T-helper 2 cell treated with Interferon-gamma antibody and Interleukin-4, amounts not matched to agents 5 μg/mL and 100 μg/mL, for 36 hours (primary cell): ENCODE results near the gene CST11.

ENCODE experiments used
- DNase-seq: peaks from one replicate; pipeline ENCODE4 v3.0.0; 2021; ENCODE audit warnings: low spot score
- H3K27ac Mint-ChIP-seq: one replicate; pipeline ENCODE4 v1.8.0; 2021; ENCODE audit warnings: mild to moderate bottlenecking, mixed read lengths
- H3K27me3 Mint-ChIP-seq: one replicate; pipeline ENCODE4 v1.8.0; 2021; ENCODE audit warnings: low read depth, mixed read lengths
- H3K36me3 Mint-ChIP-seq: one replicate; pipeline ENCODE4 v1.8.0; 2021; ENCODE audit warnings: low read depth, mixed read lengths
- H3K4me1 Mint-ChIP-seq: one replicate; pipeline ENCODE4 v1.8.0; 2021; ENCODE audit warnings: low read depth, mixed read lengths
- H3K4me3 Mint-ChIP-seq: one replicate; pipeline ENCODE4 v1.8.0; 2022; ENCODE audit warnings: mild to moderate bottlenecking, moderate library complexity, mixed read lengths
- H3K9me3 Mint-ChIP-seq: one replicate; pipeline ENCODE4 v1.8.0; 2021; ENCODE audit warnings: mixed read lengths

Gene CST11, protein sequence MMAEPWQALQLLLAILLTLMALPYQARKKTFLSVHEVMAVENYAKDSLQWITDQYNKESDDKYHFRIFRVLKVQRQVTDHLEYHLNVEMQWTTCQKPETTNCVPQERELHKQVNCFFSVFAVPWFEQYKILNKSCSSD

DNA sequence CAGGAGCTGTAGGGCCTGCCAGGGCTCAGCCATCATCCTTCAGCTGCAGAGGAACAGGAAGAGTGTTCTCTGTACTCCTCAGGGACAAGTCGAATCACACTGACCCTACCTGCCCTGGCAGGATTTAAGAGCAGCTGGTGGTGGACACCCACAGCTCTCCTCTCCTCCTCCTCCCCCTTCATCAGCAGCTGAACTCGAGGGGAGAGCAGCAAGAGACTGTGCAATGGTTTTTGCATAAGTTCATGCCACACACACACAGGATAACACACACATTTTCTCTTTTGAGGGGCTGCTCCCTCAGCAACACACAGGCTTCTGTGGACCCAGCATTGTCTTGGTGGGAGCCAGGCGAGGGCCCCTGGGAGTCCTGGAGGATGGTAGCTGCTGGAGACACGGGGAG is at the start of gene CST11:
CST11 (minus strand) TSS at position 101 of the 400 bp plus-strand sequence; CDS start at position 36, 65 bp downstream.
- Mint-ChIP-seq H3K4me1 (peaks cover 19% of the 10 kb centered on the region), H3K27me3 (peaks cover 2% of the 10 kb centered on the region), H3K27ac (no peak within 1 kb of the TSS), H3K9me3 (no peaks in the 10 kb centered on the region), H3K4me3 (no peak within 1 kb of the TSS), H3K36me3 (no peaks in the 10 kb centered on the region)
- DNase-seq = no peak

DNA sequence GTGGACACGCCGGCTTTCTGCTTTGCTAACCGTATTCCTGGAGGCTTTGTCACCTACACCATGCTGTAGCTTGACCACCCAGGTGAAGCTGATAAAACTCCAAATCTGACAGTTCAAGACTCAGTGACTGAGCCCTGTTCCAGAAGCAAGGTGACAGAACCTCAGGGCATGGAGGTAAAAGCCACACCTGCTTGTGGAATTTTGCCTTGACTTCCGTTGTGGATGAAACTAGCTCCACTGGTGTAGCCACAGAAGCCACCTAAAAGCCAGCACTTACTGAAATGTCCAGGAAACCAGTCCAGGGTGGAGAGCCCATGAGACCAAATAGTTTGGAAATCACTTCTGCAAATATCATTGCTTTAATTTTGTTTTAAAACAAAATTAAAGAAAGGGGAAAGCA is 49.2 kb upstream of the CST11 start:
- H3K4me3 Mint-ChIP-seq = no peak overlapping the region

DNA sequence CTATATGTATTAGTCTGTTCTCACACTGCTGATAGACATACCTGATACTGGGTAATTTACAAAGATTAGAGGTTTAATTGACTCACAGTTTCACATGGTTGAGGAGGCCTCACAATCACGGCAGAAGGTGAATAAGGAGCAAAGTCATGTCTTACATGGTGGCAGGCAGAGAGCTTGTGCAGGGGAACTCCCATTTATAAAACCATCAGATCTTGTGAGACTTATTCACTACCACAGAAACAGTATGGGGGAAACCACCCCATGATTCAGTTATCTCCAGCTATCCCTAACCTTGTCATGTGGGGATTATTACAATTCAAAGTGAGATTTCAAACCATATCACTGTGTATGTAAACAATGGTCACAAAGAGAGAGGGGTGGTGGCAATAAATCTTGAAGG is 44.9 kb upstream of the CST11 start:
- peak; percentile 27 for DNase-seq
- H3K27me3 Mint-ChIP-seq = peaks cover 2% of the 10 kb centered on the region
- H3K9me3 Mint-ChIP-seq = peaks cover 10% of the 10 kb centered on the region
- no peak overlapping the region for H3K4me3 Mint-ChIP-seq
- no peaks in the 10 kb centered on the region for H3K4me1 Mint-ChIP-seq
- no peaks in the 10 kb centered on the region for H3K36me3 Mint-ChIP-seq
- no peak overlapping the region for H3K27ac Mint-ChIP-seq

More for the DNA sequence above, 49.2 kb upstream of the CST11 start:
- Mint-ChIP-seq H3K4me1 (no peaks in the 10 kb centered on the region), H3K27me3 (peaks cover 2% of the 10 kb centered on the region), H3K27ac (no peak overlapping the region), H3K36me3 (no peaks in the 10 kb centered on the region), H3K9me3 (no peaks in the 10 kb centered on the region)
- no peak for DNase-seq

DNA sequence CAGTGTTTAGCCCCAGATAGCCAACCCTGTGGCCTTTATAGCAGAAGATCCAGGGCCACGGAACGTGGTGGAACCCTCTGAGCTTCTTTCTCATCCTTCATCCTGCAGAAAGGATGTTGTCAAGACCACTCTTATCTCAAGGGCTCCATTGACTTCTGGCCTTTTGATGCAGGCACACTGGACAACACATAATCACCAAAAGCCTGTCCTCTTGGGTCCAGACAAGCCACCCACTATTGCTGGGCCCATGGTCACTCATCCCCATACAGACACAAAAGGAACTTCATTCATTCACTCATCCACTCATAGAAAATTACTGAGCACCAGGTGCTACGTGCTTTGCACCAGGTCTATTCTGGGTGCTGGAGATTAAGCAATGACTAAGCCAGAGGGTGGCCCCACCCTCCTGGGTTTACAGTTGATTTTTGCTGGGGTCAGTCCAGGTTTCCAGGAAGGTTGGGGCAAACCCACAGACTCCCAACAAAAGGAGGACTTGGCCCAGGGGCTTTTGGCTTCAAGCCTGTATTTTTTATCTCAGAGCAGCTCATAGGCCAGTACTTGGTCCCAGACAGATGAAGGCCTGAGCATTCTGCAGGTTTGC is 40.6 kb upstream of the CST11 start:
- Mint-ChIP-seq H3K27ac (no peak overlapping the region), H3K36me3 (no peaks in the 10 kb centered on the region), H3K9me3 (peaks cover 10% of the 10 kb centered on the region)

DNA sequence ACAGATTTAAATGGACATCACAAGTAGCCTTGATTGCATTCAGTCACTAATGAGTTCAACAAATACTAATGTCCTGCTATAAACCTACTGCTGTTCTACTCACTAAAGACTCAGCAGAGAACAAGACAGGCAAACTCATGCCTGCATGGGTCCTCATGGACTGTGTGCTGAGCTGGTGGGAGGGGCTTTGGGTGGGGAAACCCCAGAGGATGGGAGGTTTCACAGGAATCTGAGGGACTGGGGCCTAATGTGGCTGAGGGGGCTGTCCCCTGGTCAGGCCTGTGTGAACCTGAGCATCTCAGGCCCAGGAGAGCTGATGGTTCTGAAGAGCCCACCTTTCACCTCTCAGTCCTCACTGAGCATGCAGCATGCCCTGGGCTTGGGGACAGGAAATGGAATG is 39.6 kb upstream of the CST11 start:
- H3K4me3 Mint-ChIP-seq = no peak overlapping the region
- DNase-seq = no peak
- H3K9me3 Mint-ChIP-seq = peaks cover 10% of the 10 kb centered on the region
- no peak overlapping the region for H3K27ac Mint-ChIP-seq
- H3K36me3 Mint-ChIP-seq = no peaks in the 10 kb centered on the region
- H3K27me3 Mint-ChIP-seq = no peaks in the 10 kb centered on the region
- no peaks in the 10 kb centered on the region for H3K4me1 Mint-ChIP-seq

More for the DNA sequence above, 40.6 kb upstream of the CST11 start:
- DNase-seq = no peak
- Mint-ChIP-seq H3K4me3 (no peak overlapping the region), H3K27me3 (no peaks in the 10 kb centered on the region), H3K4me1 (no peaks in the 10 kb centered on the region)

DNA sequence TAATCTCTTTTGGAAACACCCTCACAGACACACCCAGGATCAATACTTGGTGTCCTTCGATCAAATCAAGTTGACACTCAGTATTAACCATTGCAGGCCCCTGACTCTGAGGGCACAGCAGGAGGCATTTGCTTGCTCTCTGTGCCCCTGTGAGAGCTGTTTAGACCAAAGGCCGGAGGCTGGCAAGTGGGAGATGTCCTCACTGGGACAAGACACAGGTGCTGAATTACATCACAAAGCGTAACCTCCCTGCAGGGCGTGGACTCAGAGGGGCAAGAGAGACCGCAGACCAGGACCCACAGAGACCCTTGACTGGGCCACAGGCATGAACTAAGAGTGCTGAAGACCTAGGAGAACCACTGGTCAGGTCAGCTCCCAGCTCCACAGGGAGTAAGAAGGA is 38.1 kb upstream of the CST11 start, which contains the start of gene CST8:
CST8 (plus strand) TSS at position 301 of the 400 bp plus-strand sequence. CDS start 551 bp downstream, outside the sequence.
- Mint-ChIP-seq H3K4me1 (no peaks in the 10 kb centered on the region), H3K27ac (no peak within 1 kb of the TSS), H3K27me3 (no peaks in the 10 kb centered on the region), H3K9me3 (peaks cover 4% of the 10 kb centered on the region), H3K4me3 (no peak within 1 kb of the TSS), H3K36me3 (no peaks in the 10 kb centered on the region)
- DNase-seq = no peak

DNA sequence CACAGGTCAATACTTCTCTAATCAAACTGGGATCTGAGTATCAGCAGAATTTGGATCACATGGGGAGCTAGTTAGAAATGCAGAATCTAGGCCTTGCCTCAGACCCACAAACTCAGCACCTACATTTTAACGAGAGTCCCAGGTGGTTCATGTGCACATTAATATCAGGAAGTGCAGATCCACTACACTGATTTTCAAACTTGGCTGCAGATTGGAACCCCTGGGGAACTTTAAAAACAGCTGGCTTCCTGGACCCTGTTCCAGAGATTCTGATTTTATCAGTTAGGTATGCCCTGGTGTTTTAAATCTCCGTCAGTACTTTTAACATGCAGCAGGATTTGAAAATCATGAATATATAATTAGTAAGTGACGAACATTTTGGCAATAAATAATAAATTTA is 36.3 kb upstream of the CST11 start:
- Mint-ChIP-seq H3K9me3 (no peaks in the 10 kb centered on the region), H3K4me3 (no peak overlapping the region), H3K36me3 (no peaks in the 10 kb centered on the region), H3K27ac (no peak overlapping the region), H3K4me1 (no peaks in the 10 kb centered on the region), H3K27me3 (no peaks in the 10 kb centered on the region)
- no peak for DNase-seq

DNA sequence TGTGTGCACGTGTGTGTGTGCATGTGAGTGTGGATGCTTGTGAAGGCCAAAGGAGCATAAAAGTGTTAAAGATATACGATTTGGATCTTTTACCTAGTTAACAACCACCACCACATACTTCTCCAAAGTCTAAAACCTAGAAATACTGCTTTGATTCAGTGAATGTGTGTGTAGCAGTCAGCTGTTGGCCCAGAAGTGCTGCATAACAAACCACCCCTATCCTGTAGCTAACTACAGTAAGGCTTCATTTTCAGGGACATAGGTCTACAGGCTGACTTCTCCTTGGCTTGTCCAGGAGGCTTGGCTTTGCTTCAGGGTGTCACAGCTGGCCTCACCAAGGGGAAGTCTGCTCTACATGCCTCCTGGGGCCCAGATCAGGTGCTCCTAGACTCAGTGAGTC is 35.8 kb upstream of the CST11 start:
- Mint-ChIP-seq H3K27me3 (no peaks in the 10 kb centered on the region), H3K27ac (no peak overlapping the region), H3K9me3 (no peaks in the 10 kb centered on the region), H3K4me1 (no peaks in the 10 kb centered on the region), H3K36me3 (no peaks in the 10 kb centered on the region), H3K4me3 (no peak overlapping the region)
- DNase-seq = no peak

DNA sequence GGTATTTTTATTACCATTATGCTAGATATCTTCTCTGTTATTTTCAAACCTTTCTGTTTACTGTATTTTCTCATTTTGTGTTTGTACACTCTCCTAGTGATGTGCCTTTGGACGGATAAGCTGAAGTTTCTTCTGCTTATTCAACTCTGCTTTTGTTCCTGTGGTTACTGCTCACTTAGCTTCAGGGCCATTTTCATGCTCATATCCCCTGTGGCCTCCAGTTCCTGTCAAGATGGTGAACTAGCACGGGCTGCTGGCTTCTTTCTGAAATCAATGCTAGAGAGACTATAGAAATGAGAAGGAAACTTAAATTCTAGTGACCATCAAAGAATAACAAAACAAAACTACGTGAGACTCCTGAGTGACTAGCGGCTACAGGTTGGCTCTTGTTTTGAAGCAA is 31.4 kb upstream of the CST11 start:
- no peaks in the 10 kb centered on the region for H3K36me3 Mint-ChIP-seq
- no peaks in the 10 kb centered on the region for H3K9me3 Mint-ChIP-seq
- H3K27me3 Mint-ChIP-seq = peaks cover 2% of the 10 kb centered on the region
- no peak overlapping the region for H3K4me3 Mint-ChIP-seq
- no peak overlapping the region for H3K27ac Mint-ChIP-seq
- DNase-seq = no peak
- H3K4me1 Mint-ChIP-seq = no peaks in the 10 kb centered on the region

DNA sequence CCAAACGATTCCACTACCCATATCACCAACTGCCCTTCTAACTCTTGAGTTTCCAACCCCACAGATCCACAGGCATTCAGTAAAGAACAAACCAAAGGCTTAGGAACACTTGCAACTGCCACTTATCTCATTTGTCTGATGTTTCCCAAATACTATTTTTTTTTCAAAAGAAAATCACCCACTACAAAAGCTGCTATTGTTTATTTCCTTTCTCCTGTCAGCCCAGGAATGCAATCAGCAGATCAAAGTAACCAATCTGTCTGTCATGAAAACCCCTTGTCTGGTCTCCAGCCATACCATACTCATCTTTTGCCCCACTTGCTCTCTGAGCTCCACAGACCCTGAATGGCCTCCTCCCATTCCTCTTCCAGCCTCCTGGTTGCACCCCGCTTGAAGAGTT is 29.5 kb upstream of the CST11 start:
- Mint-ChIP-seq H3K36me3 (no peaks in the 10 kb centered on the region), H3K4me1 (no peaks in the 10 kb centered on the region), H3K9me3 (no peaks in the 10 kb centered on the region), H3K4me3 (no peak overlapping the region), H3K27me3 (peaks cover 2% of the 10 kb centered on the region), H3K27ac (no peak overlapping the region)
- DNase-seq = no peak

DNA sequence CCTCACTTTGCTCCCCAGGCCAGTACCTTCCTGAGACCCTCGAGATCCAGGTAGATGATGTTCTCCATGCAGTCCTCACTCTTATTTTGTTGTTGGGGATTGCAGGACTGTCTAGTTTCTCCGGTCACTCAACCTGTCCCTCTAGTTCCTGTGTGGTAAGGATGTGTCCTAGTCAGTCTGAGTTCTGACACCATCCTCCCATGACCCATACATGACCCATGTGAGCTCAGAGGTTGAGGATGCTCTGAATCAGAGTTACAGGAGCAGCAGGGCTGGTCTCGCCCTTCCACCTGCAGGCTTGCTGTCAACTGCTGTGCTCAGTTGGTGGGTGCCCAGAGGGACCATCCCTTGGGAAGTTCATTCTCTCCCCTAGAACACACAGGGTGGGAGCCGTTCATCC is 26.4 kb upstream of the CST11 start:
- no peak overlapping the region for H3K4me3 Mint-ChIP-seq
- no peaks in the 10 kb centered on the region for H3K36me3 Mint-ChIP-seq
- no peak for DNase-seq
- peaks cover 2% of the 10 kb centered on the region for H3K27me3 Mint-ChIP-seq
- H3K4me1 Mint-ChIP-seq = no peaks in the 10 kb centered on the region
- H3K9me3 Mint-ChIP-seq = no peaks in the 10 kb centered on the region
- H3K27ac Mint-ChIP-seq = no peak overlapping the region

DNA sequence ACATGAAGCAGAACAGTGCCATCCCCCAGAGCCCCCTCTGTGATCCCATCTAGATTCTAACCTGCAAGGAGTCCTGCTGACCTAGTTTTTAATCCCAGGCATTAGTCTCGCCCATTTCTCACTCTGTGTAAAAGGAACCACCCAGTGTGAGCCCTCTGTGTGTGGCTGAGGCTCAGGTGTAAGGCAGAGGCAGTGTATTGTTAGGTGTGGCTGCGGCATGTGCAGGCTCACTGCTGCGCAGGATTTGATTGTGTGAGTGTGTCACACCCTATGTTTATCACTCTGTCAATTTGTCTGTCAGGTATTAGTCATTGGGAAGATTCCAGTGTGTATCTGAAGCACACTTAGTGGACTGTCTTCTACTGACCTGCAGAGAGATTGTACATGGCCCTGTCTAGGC is 24.5 kb upstream of the CST11 start:
- H3K27ac Mint-ChIP-seq = no peak overlapping the region
- no peak for DNase-seq
- H3K36me3 Mint-ChIP-seq = no peaks in the 10 kb centered on the region
- H3K9me3 Mint-ChIP-seq = no peaks in the 10 kb centered on the region
- H3K4me3 Mint-ChIP-seq = no peak overlapping the region
- H3K27me3 Mint-ChIP-seq = no peaks in the 10 kb centered on the region
- no peaks in the 10 kb centered on the region for H3K4me1 Mint-ChIP-seq

DNA sequence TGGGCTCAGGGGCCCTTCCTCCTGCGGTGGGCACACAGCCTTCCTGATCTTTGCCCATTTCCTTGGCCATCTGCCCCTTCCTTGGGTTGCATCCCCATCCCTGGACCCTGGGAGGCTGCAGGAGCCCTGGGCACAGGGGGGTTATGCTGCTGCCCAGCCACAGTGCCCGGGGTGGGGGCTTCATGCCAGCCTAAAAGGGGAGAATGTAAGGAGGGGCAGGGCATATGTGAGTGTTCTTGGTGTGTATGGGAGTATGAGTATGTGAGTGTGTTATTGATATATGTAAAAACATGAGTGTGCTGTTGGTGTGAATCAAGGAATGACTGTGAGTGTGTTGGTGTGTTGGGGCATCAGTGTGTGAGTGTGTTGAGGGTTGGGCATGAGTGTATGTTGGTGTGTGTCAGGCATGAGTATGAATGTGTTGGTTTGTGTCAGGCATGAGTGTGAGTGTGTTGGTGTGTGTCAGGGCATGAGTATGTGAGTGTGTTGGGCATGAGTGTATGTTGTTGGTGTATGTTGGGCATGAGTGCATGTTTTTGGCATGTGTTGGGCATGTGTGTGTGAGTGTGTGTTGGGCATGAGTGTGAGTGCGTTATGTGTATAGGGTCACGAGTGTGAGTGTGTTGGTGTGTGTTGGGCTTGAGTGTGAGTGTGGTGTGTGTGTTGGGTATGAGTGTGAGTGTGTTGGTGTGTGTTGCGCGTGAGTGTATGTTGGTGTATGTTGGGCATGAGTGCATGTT is 23.5 kb upstream of the CST11 start:
- Mint-ChIP-seq H3K27me3 (no peaks in the 10 kb centered on the region), H3K27ac (no peak overlapping the region)
- DNase-seq = no peak

DNA sequence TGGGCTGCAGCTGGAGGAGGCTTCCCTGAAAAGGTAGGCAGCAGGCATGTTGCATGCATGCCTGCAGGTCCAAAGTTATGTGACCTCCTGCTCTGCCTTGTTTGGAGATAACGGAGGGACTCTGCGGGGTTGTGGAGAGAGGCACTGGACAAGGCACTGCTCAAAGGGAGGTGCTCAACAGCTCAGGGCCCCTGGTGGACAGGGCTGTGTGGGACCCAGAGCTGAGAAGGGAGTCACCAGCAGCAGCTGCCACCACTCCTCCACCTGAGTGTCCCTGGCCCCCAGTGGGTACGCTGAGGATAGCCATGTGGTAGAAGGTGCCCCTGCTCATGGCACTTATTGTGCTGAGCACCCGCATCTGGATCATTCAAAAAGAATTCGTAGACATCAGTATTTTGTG is 22.7 kb upstream of the CST11 start:
- H3K27ac Mint-ChIP-seq = no peak overlapping the region
- H3K4me1 Mint-ChIP-seq = no peaks in the 10 kb centered on the region
- no peak for DNase-seq
- no peak overlapping the region for H3K4me3 Mint-ChIP-seq
- no peaks in the 10 kb centered on the region for H3K36me3 Mint-ChIP-seq
- no peaks in the 10 kb centered on the region for H3K27me3 Mint-ChIP-seq
- no peaks in the 10 kb centered on the region for H3K9me3 Mint-ChIP-seq

More for the DNA sequence above, 23.5 kb upstream of the CST11 start:
- no peak overlapping the region for H3K4me3 Mint-ChIP-seq
- H3K9me3 Mint-ChIP-seq = no peaks in the 10 kb centered on the region
- no peaks in the 10 kb centered on the region for H3K4me1 Mint-ChIP-seq
- H3K36me3 Mint-ChIP-seq = no peaks in the 10 kb centered on the region
